HG03039 (cell line): ENCODE results near the gene CYP19A1.
"Not testable (repeated sequence)": the region's sequence is repeated elsewhere in the genome, so short reads cannot be mapped to it uniquely, and the experiment has no call there.

Experiments used
- ATAC-seq: cut with Tn5 transposase; IDR thresholded peaks from one replicate; pipeline ENCODE4 v1.9.1; 2021; ENCODE audit warnings: mild to moderate bottlenecking, moderate library complexity; ENCODE audit not compliant: unreplicated experiment

Gene CYP19A1

GRCh38 chr15:51302480-51302879 is 35.9 kb downstream of the CYP19A1 start:
- ATAC-seq: no peak

GRCh38 chr15:51299187-51300015 is 39.0 kb downstream of the CYP19A1 start:
- ATAC-seq: no peak

- ATAC-seq: no peak
Observed at GRCh38 chr15:51298620-51299019, 39.8 kb downstream of the CYP19A1 start.

GRCh38 chr15:51290720-51291119 is 47.7 kb downstream of the CYP19A1 start:
- no peak for ATAC-seq

- ATAC-seq: no peak
Observed at GRCh38 chr15:51289290-51289689, 49.1 kb downstream of the CYP19A1 start.

GRCh38 chr15:51288143-51289065 is 50.0 kb downstream of the CYP19A1 start:
- ATAC-seq: no peak

- ATAC-seq: no peak
Observed at GRCh38 chr15:51286816-51287215, 51.6 kb downstream of the CYP19A1 start.

- ATAC-seq: no peak
Observed at GRCh38 chr15:51285399-51285798, 53.0 kb downstream of the CYP19A1 start.

DNA sequence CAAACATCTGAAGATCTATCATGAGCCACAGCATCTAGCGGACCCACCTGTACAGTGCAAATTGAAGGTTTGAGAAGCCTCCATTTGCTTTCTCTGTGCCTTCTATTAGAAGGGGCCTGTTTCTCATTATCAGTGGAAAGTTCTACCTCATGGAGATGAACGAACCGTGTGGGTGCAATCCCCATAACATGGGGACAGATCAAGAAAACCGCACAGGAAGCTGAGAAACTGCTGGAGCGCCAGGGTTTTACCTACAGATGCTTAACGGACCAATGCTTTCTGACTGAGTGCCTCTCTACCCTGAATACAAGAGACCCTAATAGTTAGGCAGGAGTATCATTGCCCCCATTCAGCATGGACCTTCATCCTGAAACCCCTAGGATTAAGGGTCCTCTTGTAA is 53.5 kb downstream of the CYP19A1 start:
- no peak for ATAC-seq

- ATAC-seq: no peak
Observed at GRCh38 chr15:51283026-51283425, 55.4 kb downstream of the CYP19A1 start.

GRCh38 chr15:51282241-51282640 is 56.2 kb downstream of the CYP19A1 start:
- not testable (repeated sequence) for ATAC-seq

GRCh38 chr15:51281368-51281967 is 56.9 kb downstream of the CYP19A1 start:
- no peak for ATAC-seq

- ATAC-seq: no peak
Observed at GRCh38 chr15:51280838-51281237, 57.6 kb downstream of the CYP19A1 start.

DNA sequence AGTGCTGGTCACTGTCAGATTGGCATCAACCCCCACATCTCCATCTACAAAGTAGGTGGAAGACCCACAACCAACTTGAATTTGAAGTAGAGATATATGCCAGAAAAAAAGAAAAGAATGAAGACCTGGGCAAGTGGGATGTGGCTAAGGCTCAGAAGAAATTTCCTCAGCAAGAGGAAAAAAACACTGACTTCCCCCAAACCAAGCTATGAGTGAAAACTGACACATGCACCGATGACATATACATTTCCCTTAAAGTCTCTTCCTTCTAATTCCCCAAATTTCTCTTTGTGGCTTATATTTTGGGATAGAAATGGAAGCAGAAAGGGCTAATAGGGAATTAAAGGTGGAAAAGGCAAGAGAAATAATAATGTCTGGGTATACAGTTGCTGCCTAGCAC is 59.0 kb downstream of the CYP19A1 start:
- ATAC-seq: no peak

GRCh38 chr15:51277101-51277500 is 61.3 kb downstream of the CYP19A1 start:
- ATAC-seq: no peak

DNA sequence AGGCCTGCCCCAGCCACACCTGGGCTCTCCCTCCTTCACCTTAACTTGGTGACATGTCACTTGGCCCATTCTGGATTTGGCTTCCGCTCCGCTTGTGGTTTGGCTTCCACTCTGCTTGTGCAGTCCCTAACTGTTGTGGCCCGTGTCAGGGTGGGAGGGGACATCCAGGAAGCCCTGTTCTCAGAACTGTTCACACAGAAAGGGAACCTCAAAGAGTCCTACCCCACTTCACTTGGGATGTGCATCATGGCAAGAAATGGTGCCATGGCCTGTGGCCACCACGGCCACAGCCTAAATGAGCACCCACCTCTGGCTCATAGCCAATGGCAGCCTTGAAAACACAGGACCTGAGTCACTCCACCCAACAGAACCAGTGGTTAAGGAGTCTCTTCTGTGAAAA is 63.4 kb downstream of the CYP19A1 start:
- ATAC-seq: no peak

GRCh38 chr15:51270706-51271105 is 67.7 kb downstream of the CYP19A1 start:
- no peak for ATAC-seq

- ATAC-seq: no peak
Observed at GRCh38 chr15:51269496-51269895, 68.9 kb downstream of the CYP19A1 start.

DNA sequence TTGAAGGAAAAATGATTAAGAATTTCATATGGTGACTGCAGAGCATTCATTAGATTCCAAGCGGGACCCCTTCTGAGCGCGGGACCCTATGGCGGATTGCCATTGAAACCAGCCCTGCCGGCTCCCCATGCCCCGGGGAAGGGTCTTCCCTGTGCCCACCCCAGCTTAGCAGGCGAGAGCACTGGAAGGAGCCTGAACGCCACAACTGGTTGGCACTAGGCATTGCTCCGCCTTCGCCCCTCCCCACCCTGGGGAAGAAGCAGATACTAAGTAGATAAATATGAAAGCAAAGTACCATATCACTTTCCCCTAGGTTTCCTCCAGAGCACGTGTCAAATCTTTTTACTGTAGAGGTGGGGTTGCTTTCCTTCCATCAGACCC is 70.7 kb downstream of the CYP19A1 start:
- ATAC-seq: no peak

- no peak for ATAC-seq
Observed at GRCh38 chr15:51267051-51267702, 71.2 kb downstream of the CYP19A1 start.

GRCh38 chr15:51266656-51267050 is 71.7 kb downstream of the CYP19A1 start:
- ATAC-seq: no peak
